OCI-LY1 (cell line): ENCODE measurements around the gene OCLN.
"Not testable (repeated sequence)": the region's sequence is repeated elsewhere in the genome, so short reads cannot be mapped to it uniquely, and the experiment has no call there.

Source experiments
- H2AFZ ChIP-seq: fragments of 200-600 bp; sonication (generic), shearing (Covaris generic); 2 replicates; pipeline ENCODE4 v1.6.0; 2014; ENCODE audit warnings: antibody characterized with exemption, mild to moderate bottlenecking, low read length
- H3F3A ChIP-seq: fragments of 200-600 bp; sonication (generic), shearing (Covaris generic); 2 replicates; pipeline ENCODE4 v1.6.0; 2014; ENCODE audit warnings: mild to moderate bottlenecking, antibody characterized with exemption, low read length, moderate library complexity; ENCODE audit not compliant: insufficient read depth
- H3K27ac ChIP-seq: fragments of 200-600 bp; sonication (generic); 2 replicates; pipeline ENCODE4 v1.5.1; 2014; ENCODE audit warnings: low read length, mixed run types, mild to moderate bottlenecking, low read depth; ENCODE audit not compliant: poor library complexity, severe bottlenecking
- H3K27me3 ChIP-seq: fragments of 200-600 bp; sonication (generic); 2 replicates; pipeline ENCODE4 v1.6.0; 2014; ENCODE audit warnings: antibody characterized with exemption, mild to moderate bottlenecking, low read length, moderate library complexity; ENCODE audit not compliant: insufficient read depth
- H3K36me3 ChIP-seq: fragments of 200-600 bp; sonication (generic); 2 replicates; pipeline ENCODE4 v1.6.1; 2014; ENCODE audit warnings: mild to moderate bottlenecking, antibody characterized with exemption, low read length, moderate library complexity, mixed read lengths; ENCODE audit not compliant: insufficient read depth
- H3K4me1 ChIP-seq: fragments of 200-600 bp; sonication (generic); 2 replicates; pipeline ENCODE4 v1.5.1; 2014; ENCODE audit warnings: mild to moderate bottlenecking, low read length, moderate library complexity; ENCODE audit not compliant: insufficient read depth, severe bottlenecking
- H3K4me2 ChIP-seq: fragments of 200-600 bp; sonication (generic), shearing (Covaris generic); 2 replicates; pipeline ENCODE4 v1.6.1; 2014; ENCODE audit warnings: low read length
- H3K4me3 ChIP-seq: fragments of 200-600 bp; sonication (generic); 2 replicates; pipeline ENCODE4 v1.5.1; 2014; ENCODE audit warnings: low read length, low read depth, mild to moderate bottlenecking, mixed read lengths; ENCODE audit not compliant: poor library complexity, severe bottlenecking
- H3K79me2 ChIP-seq: fragments of 200-600 bp; shearing (Covaris generic); 2 replicates; pipeline ENCODE4 v1.6.1; 2016; ENCODE audit warnings: mixed run types, low read length, mixed read lengths; ENCODE audit not compliant: insufficient read depth
- H3K9ac ChIP-seq: fragments of 200-600 bp; sonication (generic), shearing (Covaris generic); 2 replicates; pipeline ENCODE4 v1.6.1; 2014; ENCODE audit warnings: mild to moderate bottlenecking, low read length, mixed read lengths
- H3K9me2 ChIP-seq: fragments of 200-600 bp; sonication (generic), shearing (Covaris generic); 2 replicates; pipeline ENCODE4 v1.6.1; 2014; ENCODE audit warnings: low read depth, mild to moderate bottlenecking, low read length, mixed read lengths
- H3K9me3 ChIP-seq: fragments of 200-600 bp; shearing (Covaris generic); 2 replicates; pipeline ENCODE4 v1.6.1; 2014; ENCODE audit warnings: low read length, mixed read lengths
- H4K20me1 ChIP-seq: fragments of 200-600 bp; sonication (generic), shearing (Covaris generic); 2 replicates; pipeline ENCODE4 v1.6.0; 2016; ENCODE audit warnings: mild to moderate bottlenecking, low read length; ENCODE audit not compliant: insufficient read depth

Gene OCLN

GRCh38 chr5:69601947-69602346 lies 109.4 kb downstream of the OCLN start:
- not testable (repeated sequence) for H3K4me1 ChIP-seq, H3K9ac ChIP-seq, H3K36me3 ChIP-seq, H4K20me1 ChIP-seq, H3K4me2 ChIP-seq, H2AFZ ChIP-seq, H3K4me3 ChIP-seq, H3K9me3 ChIP-seq, H3K79me2 ChIP-seq, H3K27me3 ChIP-seq, H3F3A ChIP-seq, H3K27ac ChIP-seq, H3K9me2 ChIP-seq

GRCh38 chr5:69606839-69607238 lies 114.2 kb downstream of the OCLN start:
- not testable (repeated sequence) for H3K9me2 ChIP-seq, H3K27me3 ChIP-seq, H3K4me1 ChIP-seq, H3K4me2 ChIP-seq, H3K36me3 ChIP-seq, H2AFZ ChIP-seq, H4K20me1 ChIP-seq, H3K4me3 ChIP-seq, H3K27ac ChIP-seq, H3F3A ChIP-seq, H3K9ac ChIP-seq, H3K79me2 ChIP-seq, H3K9me3 ChIP-seq
